Pancreas (tissue), 10 donors: ENCODE measurements around the gene CLSTN1. TPM values are rescaled to one million over a fixed set of nuclear protein-coding genes. Genes with fewer than 3 reads are reported as not detected.
A peak's percentile ranks its signal among the peaks of the same experiment; 100 is the strongest.

Experiments used
- ATAC-seq, 4 donors: fragments of 200-7000 bp; cut with Tn5 transposase; one replicate each; pipeline versions ENCODE4 v1.8.0 to v1.9.1; 2020; ENCODE audit warnings: mild to moderate bottlenecking in 4 of 4, moderate library complexity in 4 of 4
- DNase-seq, 6 donors: peaks; one replicate each; pipeline ENCODE4 v3.0.0-alpha.2; 2020
- FAIRE-seq: peaks from 2 replicates; lab custom pipeline; 2012; peaks lifted over from hg19 to GRCh38; lab: Jason Lieb, UNC
- H3K27ac ChIP-seq, 4 donors: fragments of 200-600 bp; sonication (generic); 1 replicate in 3 of 4; 2 replicates in 1 of 4; pipeline versions ENCODE4 v1.5.0 to v1.8.0; 2020
- H3K27me3 ChIP-seq, 4 donors: fragments of 200-600 bp; one replicate each; pipeline ENCODE4 v1.8.0; 2021
- H3K36me3 ChIP-seq, 3 donors: fragments of 200-600 bp; sonication (generic) in 1 of 3; one replicate each; pipeline versions ENCODE4 v1.5.0 to v1.8.0; 2020 to 2021
- H3K4me1 ChIP-seq, 3 donors: fragments of 200-600 bp; one replicate each; pipeline ENCODE4 v1.8.0; 2021
- H3K4me3 ChIP-seq, 4 donors: fragments of 200-600 bp; sonication (generic) in 2 of 4; one replicate each; pipeline versions ENCODE4 v1.5.0 to v1.8.0; 2020 to 2021
- H3K9me3 ChIP-seq, 4 donors: fragments of 200-600 bp; one replicate each; pipeline ENCODE4 v1.8.0; 2021
- CTCF ChIP-seq, 4 donors: fragments of 200-600 bp; sonication (generic) in 3 of 4; IDR thresholded peaks; one replicate each; pipeline versions ENCODE4 v1.5.0 to v1.8.0; 2021; ENCODE audit warnings: antibody characterized with exemption in 4 of 4
- WGBS, 2 donors: extraction: QIAGEN DNeasy Blood & Tissue Kit; methylation state at CpG; one replicate each; pipeline ENCODE4 v1.1.7; 2013; 5-methylcytosine and 5-hydroxymethylcytosine counted together
- intact Hi-C, 3 donors: fragments of 100-400 bp; cut with DNase I; formaldehyde crosslinking; loops; one replicate each; pipeline versions ENCODE4 v1.11.1 to v1.14.2; 2022
- polyA plus RNA-seq, 2 donors: library from polyadenylated mRNA; stranded (reverse); fragments of 200-250 nt; gene quantifications; one replicate each; pipeline ENCODE4 v1.2.3, GENCODE V29; 2013
- total RNA-seq, 6 donors: library from RNA; stranded (reverse); fragmentation: NEBNext Ultra II Directional in 4 of 6; extraction: Animal tissue kit (Norgen Biotek cat#: 25700) in 4 of 6; gene quantifications; one replicate each; pipeline versions ENCODE4 v1.2.1 to v1.2.4, GENCODE V29; 2021 to 2023
- donor health status: healthy with polysubstance abuse.
- donor health status: DM: no; HTN: no; CAD: no; lungs with moderate emphysema.
- donor health status: DM: no; HTN: no; CAD: no.
- donor health status: control.
- donor health status: control.
- donor health status: Bipolar disorder and iron deficiency.
- donor health status: DM: yes; HTN: yes; CAD: no.
- donor health status: DM: no; HTN: no; CAD: no.
- donor health status: DM: no; HTN: no; CAD: no.
- donor health status: DM: yes; HTN: yes; CAD: no.

The CLSTN1 gene
- total and polyA plus RNA-seq, 8 donors, result 44.2 to 73.5 (median 61.8) TPM

DNA sequence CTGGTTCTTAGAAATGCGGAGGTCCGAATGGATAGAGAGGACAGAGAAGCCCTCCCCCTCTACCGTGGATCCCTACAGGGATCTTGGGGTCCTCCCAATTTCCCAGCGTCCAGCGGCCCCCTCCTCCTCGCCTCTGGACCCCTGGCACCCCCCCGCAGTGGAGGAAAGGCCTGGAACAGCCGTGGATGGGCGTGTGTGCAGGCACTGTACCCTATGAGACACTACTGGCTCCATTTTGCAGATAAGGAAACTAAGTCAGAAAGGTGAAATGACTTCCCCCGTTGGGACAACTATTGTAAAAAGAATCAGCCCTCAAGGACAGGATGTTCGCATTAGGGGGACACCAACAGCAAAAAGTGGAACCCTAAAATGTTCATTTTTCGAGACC lies 931 bp upstream of the CLSTN1 start:
- no peaks in the 10 kb centered on the region for H3K27me3 ChIP-seq
- FAIRE-seq (no peak), DNase-seq (peak in 1 of 6 donors; percentile 46), ATAC-seq (peak in 3 of 4 donors; percentile 2 to 3 (median 2))
- peak overlapping the region; percentile 55 to 93 (median 87) for H3K27ac ChIP-seq
- intact Hi-C loops, result no loop called here
- H3K9me3 ChIP-seq, result no peaks in the 10 kb centered on the region
- peaks cover 15 to 24% (median 22%) of the 10 kb centered on the region in 3 donors for H3K4me1 ChIP-seq
- H3K4me3 ChIP-seq, result peak overlapping the region in 2 of 4 donors; percentile 77 to 81
- 21 to 28% methylated on average over 12 of the region's 12 CpGs for WGBS, 2 donors
- no peaks in the 10 kb centered on the region for H3K36me3 ChIP-seq
- TF ChIP-seq CTCF (IDR thresholded peaks at IDR 0.05), result no peak

DNA sequence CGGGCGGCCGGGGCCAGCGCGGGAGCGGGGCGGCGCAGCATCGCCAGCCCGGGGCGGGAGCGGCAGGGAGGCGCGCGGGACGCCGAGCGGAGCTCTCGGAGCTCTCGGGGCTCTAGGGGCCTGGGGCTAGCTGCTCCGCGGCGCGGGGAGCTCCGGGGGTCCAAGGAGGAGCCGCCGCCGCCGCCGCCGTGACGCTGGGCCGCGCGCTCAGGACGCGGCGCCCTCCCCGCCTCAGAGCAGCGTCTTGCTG lies 147 bp downstream of the CLSTN1 start:
- ATAC-seq (peak in 3 of 4 donors; percentile 0 to 46 (median 7)), DNase-seq (no peak), FAIRE-seq (no peak)
- peak overlapping the region; percentile 60 to 92 (median 79) for H3K27ac ChIP-seq
- TF ChIP-seq CTCF (IDR thresholded peaks at IDR 0.05), result no peak
- H3K27me3 ChIP-seq, result no peaks in the 10 kb centered on the region
- WGBS, 2 donors, result 0% methylated on average over 32 to 40 of the region's 40 CpGs
- H3K36me3 ChIP-seq, result no peaks in the 10 kb centered on the region
- intact Hi-C loops, result no loop called here
- no peaks in the 10 kb centered on the region for H3K9me3 ChIP-seq
- peak overlapping the region; percentile 61 to 94 (median 79) for H3K4me3 ChIP-seq
- peaks cover 15 to 24% (median 22%) of the 10 kb centered on the region in 3 donors for H3K4me1 ChIP-seq

DNA sequence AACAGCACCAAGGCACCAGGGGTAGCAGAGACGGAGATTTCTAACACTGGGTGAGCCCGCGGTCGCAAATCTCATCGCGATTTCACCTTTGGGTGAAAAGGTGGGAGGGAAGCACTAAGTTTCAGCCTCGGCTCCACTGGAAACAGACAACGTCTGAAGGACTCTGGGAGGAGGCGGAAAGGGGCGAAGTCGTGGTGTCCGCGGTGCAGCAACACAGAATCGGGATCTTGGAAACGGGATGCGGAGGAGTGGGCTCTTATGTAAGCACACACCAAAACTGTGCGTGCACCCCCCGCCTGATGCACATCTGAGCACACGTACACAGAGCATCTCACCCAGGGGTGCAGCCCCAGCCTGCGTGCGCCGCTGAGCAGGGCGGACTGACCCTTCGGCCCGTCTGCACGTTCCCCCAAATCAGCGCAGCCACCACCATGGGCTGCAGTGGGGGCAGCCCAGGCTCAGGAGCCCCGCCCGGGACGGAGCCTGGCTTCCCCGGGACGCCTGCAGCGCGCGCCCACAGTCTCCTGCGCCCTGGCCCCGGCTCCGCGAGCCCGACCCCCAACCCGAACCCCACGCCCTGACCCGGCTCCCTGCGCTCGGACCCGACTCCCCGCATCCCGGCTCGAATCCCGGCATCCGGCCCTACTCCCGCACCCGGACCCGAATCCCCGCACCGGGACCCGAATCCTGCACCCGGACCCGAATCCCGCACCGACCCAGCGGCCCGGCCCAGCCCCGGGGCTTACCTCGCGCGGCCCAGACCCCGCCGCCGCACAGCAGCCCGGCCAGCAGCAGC lies 670 bp downstream of the CLSTN1 start:
- DNase-seq (peak in 4 of 6 donors; percentile 32 to 81 (median 66)), ATAC-seq (peak in 2 of 4 donors; percentile 0 to 1), FAIRE-seq (no peak)
- intact Hi-C loops, result no loop called here
- Histone ChIP-seq H3K27me3 (no peaks in the 10 kb centered on the region), H3K36me3 (no peaks in the 10 kb centered on the region), H3K4me1 (peaks cover 15 to 24% (median 22%) of the 10 kb centered on the region in 3 donors), H3K9me3 (no peaks in the 10 kb centered on the region), H3K27ac (peak overlapping the region; percentile 4 to 92 (median 79)), H3K4me3 (peak overlapping the region; percentile 61 to 94 (median 79))
- WGBS, 2 donors, result 0 to 1% methylated on average over 55 to 71 of the region's 71 CpGs
- no peak for TF ChIP-seq CTCF (IDR thresholded peaks at IDR 0.05)

- whole genome bisulfite sequencing, 2 donors, result 0 to 2% methylated on average over 8 of the region's 8 CpGs
- no peak for DNase-seq
- Histone ChIP-seq H3K27me3 (no peaks in the 10 kb centered on the region), H3K4me3 (peak overlapping the region in 3 of 4 donors; percentile 77 to 94 (median 81)), H3K27ac (no peak overlapping the region), H3K36me3 (no peaks in the 10 kb centered on the region), H3K4me1 (peaks cover 15 to 24% (median 22%) of the 10 kb centered on the region in 3 donors), H3K9me3 (no peaks in the 10 kb centered on the region)
- FAIRE-seq, result no peak
- no peak for TF ChIP-seq CTCF (IDR thresholded peaks at IDR 0.05)
- no peak for ATAC-seq
- intact Hi-C loops, result no loop called here
Observed at GRCh38 chr1:9822490-9822889, 1.3 kb downstream of the CLSTN1 start.

- FAIRE-seq, result no peak
- intact Hi-C loops, result no loop called here
- no peak for TF ChIP-seq CTCF (IDR thresholded peaks at IDR 0.05)
Observed at GRCh38 chr1:9821710-9822109, 2.1 kb downstream of the CLSTN1 start.

More at GRCh38 chr1:9821710-9822109, 2.1 kb downstream of the CLSTN1 start:
- Histone ChIP-seq H3K27ac (no peak overlapping the region), H3K4me3 (no peak overlapping the region), H3K27me3 (no peaks in the 10 kb centered on the region), H3K9me3 (no peaks in the 10 kb centered on the region), H3K4me1 (peaks cover 14 to 23% (median 22%) of the 10 kb centered on the region in 3 donors), H3K36me3 (no peaks in the 10 kb centered on the region)
- no peak for DNase-seq
- WGBS, 2 donors, result 83 to 87% methylated on average over 4 of the region's 4 CpGs
- ATAC-seq, result no peak
